PC-9 (cell line): Measurements from ENCODE around the gene NFE2L2. TPM values are rescaled to one million over a fixed set of nuclear protein-coding genes. Genes with fewer than 3 reads are reported as not detected.

Experiments
- BruUV-seq: library from RNA; stranded (reverse); fragments of 400-500 nt; replicated peaks from 2 replicates; lab custom pipeline; 2021; lab: Mats Ljungman, UMichigan
- CTCF ChIA-PET: fragments of 300-600 bp; sonication (Branson Sonifier 250); formaldehyde crosslinking; loops from one replicate; lab custom pipeline; 2022; ENCODE audit warnings: antibody characterized with exemption; lab: Charles Lee
- POLR2A ChIA-PET: fragments of 300-600 bp; sonication (Branson Sonifier 250); formaldehyde crosslinking; loops from one replicate; lab custom pipeline; 2022; ENCODE audit warnings: antibody characterized with exemption; ENCODE audit not compliant: unreplicated experiment; lab: Charles Lee
- DNase-seq, 2 experiments: peaks; one replicate each; pipeline versions ENCODE4 v3.0.0 to v3.0.0-alpha.2; 2015 to 2022; ENCODE audit warnings: mixed read lengths in 1 of 2
- H2AFZ ChIP-seq: fragments of 200-600 bp; sonication (generic); 2 replicates; pipeline ENCODE4 v1.8.1; 2017; ENCODE audit warnings: antibody characterized with exemption
- H3F3A ChIP-seq: fragments of 200-600 bp; sonication (generic); 2 replicates; pipeline ENCODE4 v1.8.1; 2017; ENCODE audit warnings: antibody characterized with exemption, mild to moderate bottlenecking, low read depth; ENCODE audit not compliant: insufficient read depth
- H3K27ac ChIP-seq: fragments of 200-600 bp; sonication (generic); 2 replicates; pipeline ENCODE4 v1.6.1; 2016; ENCODE audit warnings: mixed run types
- H3K27me3 ChIP-seq: fragments of 200-600 bp; sonication (generic); 2 replicates; pipeline ENCODE4 v1.6.1; 2016; ENCODE audit warnings: low read depth, mixed run types; ENCODE audit not compliant: insufficient read depth
- H3K36me3 ChIP-seq: fragments of 200-600 bp; sonication (generic); 2 replicates; pipeline ENCODE4 v1.6.1; 2016; ENCODE audit warnings: low read depth, mixed run types
- H3K4me1 ChIP-seq: fragments of 200-600 bp; sonication (generic); replicated peaks from 2 replicates; pipeline ENCODE4 v1.6.1; 2016; ENCODE audit warnings: mixed run types; ENCODE audit not compliant: insufficient read depth
- H3K4me2 ChIP-seq: fragments of 200-600 bp; sonication (generic); 2 replicates; pipeline ENCODE4 v1.6.1; 2017; ENCODE audit warnings: mixed run types
- H3K4me3 ChIP-seq: fragments of 200-600 bp; sonication (generic); 2 replicates; pipeline ENCODE4 v1.6.1; 2016; ENCODE audit warnings: mixed run types
- H3K79me2 ChIP-seq: fragments of 200-600 bp; sonication (generic); 2 replicates; pipeline ENCODE4 v1.6.1; 2017; ENCODE audit warnings: low read depth, mixed run types
- H3K9me2 ChIP-seq: fragments of 200-600 bp; sonication (generic); 2 replicates; pipeline ENCODE4 v1.8.1; 2017; ENCODE audit warnings: mild to moderate bottlenecking; ENCODE audit not compliant: insufficient read depth
- H3K9me3 ChIP-seq: fragments of 200-600 bp; sonication (generic); 2 replicates; pipeline ENCODE4 v1.8.1; 2016; ENCODE audit warnings: low read depth; ENCODE audit not compliant: insufficient read depth
- H4K20me1 ChIP-seq: fragments of 200-600 bp; sonication (generic); 2 replicates; pipeline ENCODE4 v1.8.1; 2017; ENCODE audit not compliant: insufficient read depth
- EZH2 ChIP-seq: fragments of 200-600 bp; sonication (generic); IDR thresholded peaks from 2 replicates; pipeline ENCODE4 v1.8.0; 2017; ENCODE audit warnings: antibody characterized with exemption, low read depth
- intact Hi-C: fragments of 100-400 bp; cut with micrococcal nuclease; formaldehyde crosslinking; loops from one replicate; pipeline ENCODE4 v1.10.0; 2022; ENCODE audit not compliant: unreplicated experiment
- total RNA-seq: library from RNA; stranded (reverse); gene quantifications from 2 replicates; pipeline ENCODE4 v1.2.3, GENCODE V29; 2021
- TF ChIP-seq, protein P1 (sequence below): fragments of 200-600 bp; sonication (generic); conservative IDR thresholded peaks from 2 replicates; pipeline ENCODE4 v1.6.1; 2017; ENCODE audit warnings: mixed run types, antibody characterized with exemption, mild to moderate bottlenecking, moderate library complexity

The NFE2L2 gene
- total RNA-seq, 1 experiment from 2014 or later: 138 TPM

DNA sequence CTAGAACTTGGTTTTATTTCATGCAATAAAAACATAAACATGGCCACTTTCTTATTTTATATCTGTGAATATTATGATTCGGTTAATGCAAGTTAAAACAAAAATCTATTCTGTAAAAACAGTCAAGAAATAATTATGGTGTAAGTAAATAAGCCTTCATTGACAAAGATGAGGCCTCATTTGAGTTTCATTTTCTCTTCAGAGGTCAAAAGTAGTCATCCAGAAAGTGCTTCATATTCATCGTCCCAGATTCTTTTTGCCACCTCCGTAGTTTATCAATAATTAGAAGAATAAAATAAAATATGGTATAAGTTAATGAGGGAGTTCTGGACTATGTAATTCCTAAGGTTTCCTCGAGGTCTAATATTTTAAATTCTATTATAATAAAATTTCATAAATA lies 71.3 kb downstream of the NFE2L2 start:
- no peak for DNase-seq
- 0 out of 2 replicates have a peak, but pooled peaks cover 3% of the 10 kb centered on the region for H3F3A ChIP-seq
- no peaks in the 10 kb centered on the region for H3K27me3 ChIP-seq
- no peak overlapping the region for H2AFZ ChIP-seq
- intact Hi-C loops: no loop called here
- no peak overlapping the region for H3K27ac ChIP-seq
- H3K4me2 ChIP-seq: no peak overlapping the region
- no peaks in the 10 kb centered on the region for H3K9me3 ChIP-seq
- H3K9me2 ChIP-seq: no peaks in the 10 kb centered on the region
- no peaks in the 10 kb centered on the region for H4K20me1 ChIP-seq
- no peaks in the 10 kb centered on the region for H3K36me3 ChIP-seq
- H3K79me2 ChIP-seq: no peaks in the 10 kb centered on the region
- POLR2A ChIA-PET: no interaction called here
- H3K4me1 ChIP-seq: peaks cover 7% of the 10 kb centered on the region
- no peak for TF ChIP-seq EZH2
- TF ChIP-seq, protein P1, sequence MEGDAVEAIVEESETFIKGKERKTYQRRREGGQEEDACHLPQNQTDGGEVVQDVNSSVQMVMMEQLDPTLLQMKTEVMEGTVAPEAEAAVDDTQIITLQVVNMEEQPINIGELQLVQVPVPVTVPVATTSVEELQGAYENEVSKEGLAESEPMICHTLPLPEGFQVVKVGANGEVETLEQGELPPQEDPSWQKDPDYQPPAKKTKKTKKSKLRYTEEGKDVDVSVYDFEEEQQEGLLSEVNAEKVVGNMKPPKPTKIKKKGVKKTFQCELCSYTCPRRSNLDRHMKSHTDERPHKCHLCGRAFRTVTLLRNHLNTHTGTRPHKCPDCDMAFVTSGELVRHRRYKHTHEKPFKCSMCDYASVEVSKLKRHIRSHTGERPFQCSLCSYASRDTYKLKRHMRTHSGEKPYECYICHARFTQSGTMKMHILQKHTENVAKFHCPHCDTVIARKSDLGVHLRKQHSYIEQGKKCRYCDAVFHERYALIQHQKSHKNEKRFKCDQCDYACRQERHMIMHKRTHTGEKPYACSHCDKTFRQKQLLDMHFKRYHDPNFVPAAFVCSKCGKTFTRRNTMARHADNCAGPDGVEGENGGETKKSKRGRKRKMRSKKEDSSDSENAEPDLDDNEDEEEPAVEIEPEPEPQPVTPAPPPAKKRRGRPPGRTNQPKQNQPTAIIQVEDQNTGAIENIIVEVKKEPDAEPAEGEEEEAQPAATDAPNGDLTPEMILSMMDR: no peak
- BruUV-seq: no TSS peak
- no peak overlapping the region for H3K4me3 ChIP-seq
- CTCF ChIA-PET: no interaction called here

DNA sequence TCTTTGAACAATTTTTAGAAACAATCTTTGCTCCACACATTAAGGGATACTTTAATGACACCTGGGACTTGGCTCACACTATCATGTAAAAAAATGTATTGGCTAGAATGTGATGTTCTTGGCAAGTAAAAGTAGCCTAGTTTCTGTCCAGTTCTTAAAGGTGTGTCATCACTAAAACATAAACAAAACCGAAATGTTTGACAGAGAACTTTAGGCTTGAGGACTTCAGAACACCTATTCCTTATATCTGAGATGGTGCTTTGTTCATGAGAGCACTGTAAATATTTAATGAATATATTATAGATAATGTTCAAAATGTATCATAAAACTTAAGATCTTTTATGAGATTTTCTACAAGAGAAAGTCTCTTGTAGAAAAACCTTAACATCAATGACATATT lies 71.7 kb downstream of the NFE2L2 start:
- no peak for DNase-seq
- ChIA-PET POLR2A (no interaction called here), CTCF (no interaction called here)
- H2AFZ ChIP-seq: no peak overlapping the region
- H3K4me3 ChIP-seq: no peak overlapping the region
- no peaks in the 10 kb centered on the region for H3K9me3 ChIP-seq
- H3F3A ChIP-seq: peaks cover 7% of the 10 kb centered on the region; the same call in 1 of the 2 replicates
- H3K27ac ChIP-seq: no peak overlapping the region
- no peak overlapping the region for H3K4me2 ChIP-seq
- no TSS peak for BruUV-seq
- no peaks in the 10 kb centered on the region; the same call in 1 of the 2 replicates for H3K9me2 ChIP-seq
- H3K4me1 ChIP-seq: peaks cover 12% of the 10 kb centered on the region
- intact Hi-C loops: no loop called here
- no peaks in the 10 kb centered on the region for H4K20me1 ChIP-seq
- H3K79me2 ChIP-seq: no peaks in the 10 kb centered on the region
- no peaks in the 10 kb centered on the region for H3K27me3 ChIP-seq
- TF ChIP-seq, protein P1: no peak
- no peak for TF ChIP-seq EZH2
- H3K36me3 ChIP-seq: no peaks in the 10 kb centered on the region

DNA sequence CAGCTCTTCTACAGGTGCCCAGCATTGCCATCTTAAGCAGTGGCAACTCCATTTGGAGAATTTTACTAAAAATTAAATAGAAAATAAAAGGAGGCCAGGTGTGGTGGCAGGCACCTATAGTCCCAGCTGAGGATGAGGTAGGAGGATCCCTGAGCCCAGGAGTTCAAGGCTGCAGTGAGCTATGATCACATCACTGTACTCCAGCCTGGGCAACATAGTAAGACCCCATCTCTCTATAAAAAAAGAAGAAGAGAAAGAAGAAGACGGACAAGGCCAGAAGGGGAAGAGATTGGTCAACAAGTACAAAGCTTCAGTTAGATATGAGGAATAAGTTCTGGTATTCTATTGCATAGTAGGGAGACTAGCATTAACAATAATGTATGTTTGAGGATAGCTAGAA lies 73.6 kb downstream of the NFE2L2 start:
- ChIA-PET POLR2A (no interaction called here), CTCF (interaction anchor here (0.6 kb wide), 1 partner anchor 144 kb away, joined by 7 read pairs; no protein-coding TSS in a partner anchor)
- no peaks in the 10 kb centered on the region for H3K36me3 ChIP-seq
- H2AFZ ChIP-seq: no peak overlapping the region
- TF ChIP-seq EZH2: no peak
- TF ChIP-seq, protein P1: no peak
- DNase-seq: no peak
- no peak overlapping the region for H3K4me2 ChIP-seq
- H3K9me3 ChIP-seq: no peaks in the 10 kb centered on the region
- H3K4me1 ChIP-seq: peaks cover 23% of the 10 kb centered on the region
- intact Hi-C loops: no loop called here
- no peaks in the 10 kb centered on the region for H3K27me3 ChIP-seq
- H3K4me3 ChIP-seq: no peak overlapping the region
- peaks cover 18% of the 10 kb centered on the region; the same call in 1 of the 2 replicates for H3F3A ChIP-seq
- H3K79me2 ChIP-seq: no peaks in the 10 kb centered on the region
- H3K27ac ChIP-seq: no peak overlapping the region
- no peaks in the 10 kb centered on the region for H4K20me1 ChIP-seq
- BruUV-seq: no TSS peak
- no peaks in the 10 kb centered on the region; the same call in 1 of the 2 replicates for H3K9me2 ChIP-seq
